PC-9 (cell line): Measurements from ENCODE around the gene CGGBP1. TPM values are rescaled to one million over a fixed set of nuclear protein-coding genes. Genes with fewer than 3 reads are reported as not detected.

Experiments
- BruUV-seq: library from RNA; stranded (reverse); fragments of 400-500 nt; replicated peaks from 2 replicates; lab custom pipeline; 2021; lab: Mats Ljungman, UMichigan
- CTCF ChIA-PET: fragments of 300-600 bp; sonication (Branson Sonifier 250); formaldehyde crosslinking; loops from one replicate; lab custom pipeline; 2022; ENCODE audit warnings: antibody characterized with exemption; lab: Charles Lee
- POLR2A ChIA-PET: fragments of 300-600 bp; sonication (Branson Sonifier 250); formaldehyde crosslinking; loops from one replicate; lab custom pipeline; 2022; ENCODE audit warnings: antibody characterized with exemption; ENCODE audit not compliant: unreplicated experiment; lab: Charles Lee
- DNase-seq, 2 experiments: peaks; one replicate each; pipeline versions ENCODE4 v3.0.0 to v3.0.0-alpha.2; 2015 to 2022; ENCODE audit warnings: mixed read lengths in 1 of 2
- H2AFZ ChIP-seq: fragments of 200-600 bp; sonication (generic); 2 replicates; pipeline ENCODE4 v1.8.1; 2017; ENCODE audit warnings: antibody characterized with exemption
- H3F3A ChIP-seq: fragments of 200-600 bp; sonication (generic); 2 replicates; pipeline ENCODE4 v1.8.1; 2017; ENCODE audit warnings: antibody characterized with exemption, mild to moderate bottlenecking, low read depth; ENCODE audit not compliant: insufficient read depth
- H3K27ac ChIP-seq: fragments of 200-600 bp; sonication (generic); 2 replicates; pipeline ENCODE4 v1.6.1; 2016; ENCODE audit warnings: mixed run types
- H3K27me3 ChIP-seq: fragments of 200-600 bp; sonication (generic); 2 replicates; pipeline ENCODE4 v1.6.1; 2016; ENCODE audit warnings: low read depth, mixed run types; ENCODE audit not compliant: insufficient read depth
- H3K36me3 ChIP-seq: fragments of 200-600 bp; sonication (generic); 2 replicates; pipeline ENCODE4 v1.6.1; 2016; ENCODE audit warnings: low read depth, mixed run types
- H3K4me1 ChIP-seq: fragments of 200-600 bp; sonication (generic); replicated peaks from 2 replicates; pipeline ENCODE4 v1.6.1; 2016; ENCODE audit warnings: mixed run types; ENCODE audit not compliant: insufficient read depth
- H3K4me2 ChIP-seq: fragments of 200-600 bp; sonication (generic); 2 replicates; pipeline ENCODE4 v1.6.1; 2017; ENCODE audit warnings: mixed run types
- H3K4me3 ChIP-seq: fragments of 200-600 bp; sonication (generic); 2 replicates; pipeline ENCODE4 v1.6.1; 2016; ENCODE audit warnings: mixed run types
- H3K79me2 ChIP-seq: fragments of 200-600 bp; sonication (generic); 2 replicates; pipeline ENCODE4 v1.6.1; 2017; ENCODE audit warnings: low read depth, mixed run types
- H3K9me2 ChIP-seq: fragments of 200-600 bp; sonication (generic); 2 replicates; pipeline ENCODE4 v1.8.1; 2017; ENCODE audit warnings: mild to moderate bottlenecking; ENCODE audit not compliant: insufficient read depth
- H3K9me3 ChIP-seq: fragments of 200-600 bp; sonication (generic); 2 replicates; pipeline ENCODE4 v1.8.1; 2016; ENCODE audit warnings: low read depth; ENCODE audit not compliant: insufficient read depth
- H4K20me1 ChIP-seq: fragments of 200-600 bp; sonication (generic); 2 replicates; pipeline ENCODE4 v1.8.1; 2017; ENCODE audit not compliant: insufficient read depth
- CTCF ChIP-seq: fragments of 200-600 bp; sonication (generic); conservative IDR thresholded peaks from 2 replicates; pipeline ENCODE4 v1.6.1; 2017; ENCODE audit warnings: mixed run types, antibody characterized with exemption, mild to moderate bottlenecking, moderate library complexity
- EZH2 ChIP-seq: fragments of 200-600 bp; sonication (generic); IDR thresholded peaks from 2 replicates; pipeline ENCODE4 v1.8.0; 2017; ENCODE audit warnings: antibody characterized with exemption, low read depth
- intact Hi-C: fragments of 100-400 bp; cut with micrococcal nuclease; formaldehyde crosslinking; loops from one replicate; pipeline ENCODE4 v1.10.0; 2022; ENCODE audit not compliant: unreplicated experiment
- total RNA-seq: library from RNA; stranded (reverse); gene quantifications from 2 replicates; pipeline ENCODE4 v1.2.3, GENCODE V29; 2021

CGGBP1 gene
- total RNA-seq, 1 experiment from 2014 or later: 47.5 TPM

- Histone ChIP-seq H3K9me3 (no peaks in the 10 kb centered on the region), H4K20me1 (no peaks in the 10 kb centered on the region), H3K27me3 (no peaks in the 10 kb centered on the region), H3K9me2 (no peaks in the 10 kb centered on the region), H3K27ac (no peak overlapping the region), H3K4me1 (no peaks in the 10 kb centered on the region), H3K4me2 (no peak overlapping the region), H3F3A (no peaks in the 10 kb centered on the region), H3K36me3 (no peaks in the 10 kb centered on the region), H3K4me3 (no peak overlapping the region), H3K79me2 (no peaks in the 10 kb centered on the region), H2AFZ (no peak overlapping the region)
- POLR2A ChIA-PET: no interaction called here
- intact Hi-C loops: no loop called here
- BruUV-seq: no TSS peak
- no peak for TF ChIP-seq EZH2
- TF ChIP-seq CTCF: no peak
- CTCF ChIA-PET: no interaction called here
- no peak for DNase-seq
Measured at GRCh38 chr3:88041005-88041404, 17.8 kb downstream of the CGGBP1 start.

- H3K27me3 ChIP-seq: no peaks in the 10 kb centered on the region
- intact Hi-C loops: no loop called here
- H3K4me1 ChIP-seq: no peaks in the 10 kb centered on the region
- no peak for TF ChIP-seq CTCF
- TF ChIP-seq EZH2: no peak
- no peak overlapping the region for H3K27ac ChIP-seq
- H3K9me2 ChIP-seq: no peaks in the 10 kb centered on the region
- H3K9me3 ChIP-seq: no peaks in the 10 kb centered on the region
- H4K20me1 ChIP-seq: no peaks in the 10 kb centered on the region
- ChIA-PET CTCF (no interaction called here), POLR2A (no interaction called here)
- H3K4me3 ChIP-seq: no peak overlapping the region
- H3K36me3 ChIP-seq: no peaks in the 10 kb centered on the region
- no peak overlapping the region for H3K4me2 ChIP-seq
- no peak overlapping the region for H2AFZ ChIP-seq
- H3F3A ChIP-seq: no peaks in the 10 kb centered on the region
- H3K79me2 ChIP-seq: no peaks in the 10 kb centered on the region
- no peak for DNase-seq
- no TSS peak for BruUV-seq
Measured at GRCh38 chr3:88040529-88040928, 18.3 kb downstream of the CGGBP1 start.

GRCh38 chr3:88038566-88038965 is 20.2 kb downstream of the CGGBP1 start:
- ChIA-PET CTCF (no interaction called here), POLR2A (no interaction called here)
- no peak for DNase-seq
- no peaks in the 10 kb centered on the region for H3K36me3 ChIP-seq
- no peaks in the 10 kb centered on the region for H3K27me3 ChIP-seq
- H3K4me1 ChIP-seq: no peaks in the 10 kb centered on the region
- H3F3A ChIP-seq: no peaks in the 10 kb centered on the region
- no peak overlapping the region for H3K4me3 ChIP-seq
- H3K4me2 ChIP-seq: no peak overlapping the region
- H3K27ac ChIP-seq: no peak overlapping the region
- BruUV-seq: no TSS peak
- H4K20me1 ChIP-seq: no peaks in the 10 kb centered on the region
- H3K9me3 ChIP-seq: no peaks in the 10 kb centered on the region
- no peak overlapping the region for H2AFZ ChIP-seq
- no peaks in the 10 kb centered on the region for H3K79me2 ChIP-seq
- TF ChIP-seq EZH2 (no peak), CTCF (no peak)
- H3K9me2 ChIP-seq: no peaks in the 10 kb centered on the region
- intact Hi-C loops: no loop called here
